HepG2 (cell line): ENCODE data around the gene PCSK6. TPM values are rescaled to one million over a fixed set of nuclear protein-coding genes. Genes with fewer than 3 reads are reported as not detected.

Experiments
- ATAC-seq: fragments of 200-7000 bp; cut with Tn5 transposase; 3 replicates; pipeline ENCODE4 v1.9.1; 2020; ENCODE audit warnings: mild to moderate bottlenecking, moderate library complexity
- BruUV-seq: library from RNA; stranded (reverse); fragments of 400-500 nt; replicated peaks from 2 replicates; lab custom pipeline; 2021; lab: Mats Ljungman, UMichigan
- CTCF ChIA-PET: fragments of 300-600 bp; formaldehyde crosslinking; extraction: SDS; loops from one replicate; lab custom pipeline; 2021; ENCODE audit warnings: low total read pairs, inconsistent platforms, low intra/inter-chr PET ratio; lab: Yijun Ruan, JAX
- POLR2A ChIA-PET: fragments of 350-600 bp; sonication (Branson Sonifier 250); formaldehyde crosslinking; loops from one replicate; lab custom pipeline; 2020; ENCODE audit warnings: antibody characterized with exemption, inconsistent platforms; lab: Yijun Ruan, JAX
- DNase-seq: peaks from one replicate; pipeline ENCODE4 v3.0.0-alpha.2; 2015; ENCODE audit warnings: low spot score
- FAIRE-seq: peaks from 3 replicates; lab custom pipeline; 2011; peaks lifted over from hg19 to GRCh38; lab: Jason Lieb, UNC
- H2AFZ ChIP-seq: one replicate; pipeline ENCODE4 v1.6.1; 2011; ENCODE audit warnings: low read length, inconsistent platforms
- H3K27ac ChIP-seq: fragments of 300-600 bp; 3 replicates; pipeline ENCODE4 v1.8.0; 2011; ENCODE audit warnings: mixed run types, mild to moderate bottlenecking, mixed read lengths, low read length, inconsistent platforms; ENCODE audit not compliant: insufficient read depth; ENCODE audit errors: extremely low read length
- H3K27me3 ChIP-seq, 2 experiments: fragments of 200-600 bp in 1 of 2; 2 replicates in 1 of 2; 3 replicates in 1 of 2; pipeline versions ENCODE4 v1.6.0 to v1.8.0; 2011; ENCODE audit warnings: low read length in 2 of 2, mild to moderate bottlenecking in 2 of 2, moderate library complexity in 2 of 2, inconsistent platforms in 1 of 2; ENCODE audit not compliant: insufficient read depth in 2 of 2, control insufficient read depth in 1 of 2
- H3K36me3 ChIP-seq, 2 experiments: fragments of 200-600 bp in 1 of 2; replicated peaks in 1 of 2; 2 replicates in 1 of 2; 3 replicates in 1 of 2; pipeline versions ENCODE4 v1.5.1 to v1.8.0; 2011; ENCODE audit warnings: low read length in 2 of 2, inconsistent platforms in 1 of 2; ENCODE audit not compliant: insufficient read depth in 2 of 2, control insufficient read depth in 1 of 2
- H3K4me1 ChIP-seq: 2 replicates; pipeline ENCODE4 v1.5.1; 2012; ENCODE audit warnings: low read length, inconsistent platforms; ENCODE audit not compliant: insufficient read depth
- H3K4me2 ChIP-seq: 2 replicates; pipeline ENCODE4 v1.6.0; 2011; ENCODE audit warnings: low read depth, low read length, inconsistent platforms
- H3K4me3 ChIP-seq, 3 experiments: fragments of 200-600 bp in 1 of 3; sonication (generic), shearing (Covaris generic) in 1 of 3; replicated peaks in 1 of 3; 2 replicates each; pipeline ENCODE4 v1.5.1; 2011 to 2016; ENCODE audit warnings: low read length in 3 of 3, inconsistent platforms in 2 of 3, low read depth in 2 of 3, mild to moderate bottlenecking in 2 of 3, control low read depth in 1 of 3, mixed read lengths in 1 of 3; ENCODE audit not compliant: insufficient read depth in 1 of 3
- H3K79me2 ChIP-seq: one replicate; pipeline ENCODE4 v1.6.1; 2011; ENCODE audit warnings: low read length, inconsistent platforms; ENCODE audit not compliant: insufficient read depth
- H3K9ac ChIP-seq: 2 replicates; pipeline ENCODE4 v1.6.0; 2011; ENCODE audit warnings: mild to moderate bottlenecking, low read depth, low read length, inconsistent platforms; ENCODE audit not compliant: insufficient read depth
- H3K9me3 ChIP-seq: 2 replicates; pipeline ENCODE4 v1.5.1; 2012; ENCODE audit warnings: mild to moderate bottlenecking, low read length
- H4K20me1 ChIP-seq: 2 replicates; pipeline ENCODE4 v1.6.0; 2011; ENCODE audit warnings: inconsistent platforms, mild to moderate bottlenecking, low read length, moderate library complexity; ENCODE audit not compliant: insufficient read depth
- RARA ChIP-seq: IDR thresholded peaks from 2 replicates; pipeline ENCODE4 v1.6.1; 2016; ENCODE audit warnings: missing genetic modification reagents, missing compliant biosample characterization
- TEAD3 ChIP-seq: optimal IDR thresholded peaks from 2 replicates; pipeline ENCODE3; 2016; ENCODE audit warnings: borderline replicate concordance
- TGIF2 ChIP-seq: IDR thresholded peaks from 2 replicates; pipeline ENCODE4 v1.6.1; 2016; ENCODE audit warnings: control low read depth, missing compliant biosample characterization
- ZBTB4 ChIP-seq: sonication (generic); formaldehyde crosslinking; IDR thresholded peaks from 2 replicates; pipeline ENCODE4 v1.4.0; 2020; ENCODE audit warnings: missing genetic modification reagents, mild to moderate bottlenecking, borderline replicate concordance
- ZFX ChIP-seq: sonication (generic); formaldehyde crosslinking; IDR thresholded peaks from 2 replicates; pipeline ENCODE4 v1.4.0; 2020; ENCODE audit warnings: mild to moderate bottlenecking, low read depth, missing genetic modification reagents, moderate library complexity
- ZNF224 ChIP-seq: sonication (generic); formaldehyde crosslinking; IDR thresholded peaks from 2 replicates; pipeline ENCODE4 v1.5.0; 2020; ENCODE audit warnings: mild to moderate bottlenecking, missing genetic modification reagents
- ZNF549 ChIP-seq: sonication (generic); formaldehyde crosslinking; IDR thresholded peaks from 2 replicates; pipeline ENCODE4 v1.5.0; 2020; ENCODE audit warnings: missing genetic modification reagents
- ZSCAN29 ChIP-seq: sonication (generic); formaldehyde crosslinking; conservative IDR thresholded peaks from 2 replicates; pipeline ENCODE4 v1.4.0; 2020; ENCODE audit warnings: mild to moderate bottlenecking, missing genetic modification reagents
- WGBS: methylation state at CpG from one replicate; pipeline ENCODE4 v1.1.6; 2017; ENCODE audit warnings: low lambda C conversion rate; 5-methylcytosine and 5-hydroxymethylcytosine counted together
- in situ Hi-C: cut with HindIII; loops from 2 replicates; pipeline ENCODE4 v1.10.0; 2017; ENCODE audit warnings: low pct_unique_long_range_greater_than_20kb; ENCODE audit not compliant: extremely low pct_ligation_motif_present
- intact Hi-C: fragments of 100-400 bp; cut with micrococcal nuclease; formaldehyde crosslinking; loops from one replicate; pipeline ENCODE4 v1.10.0; 2022; ENCODE audit not compliant: unreplicated experiment
- polyA plus RNA-seq, 8 experiments: library from polyadenylated mRNA; depleted of rRNA in 3 of 8; stranded (reverse) in 7 of 8; unstranded in 1 of 8; fragments of >200 nt; fragmentation: Illumina TruSeq in 4 of 8; extraction: Trizol in 4 of 8; gene quantifications; 2 replicates each; pipeline versions ENCODE4 v1.2.1 to v1.2.3, GENCODE V29; 2011 to 2016; ENCODE audit warnings: low read depth in 4 of 8, missing spikeins in 1 of 8, mixed read lengths in 1 of 8; ENCODE audit not compliant: insufficient read depth in 1 of 8
- total RNA-seq, 5 experiments: library from RNA; depleted of rRNA; stranded (reverse); fragments of >200 nt; fragmentation: Illumina TruSeq; extraction: Trizol; gene quantifications; 2 replicates each; pipeline ENCODE4 v1.2.3, GENCODE V29; 2016; ENCODE audit warnings: low read depth in 1 of 5
- TF ChIP-seq, protein P1 (sequence below): sonication (generic); formaldehyde crosslinking; IDR thresholded peaks from 2 replicates; pipeline ENCODE4 v1.4.0; 2020; ENCODE audit warnings: missing genetic modification reagents
- TF ChIP-seq, protein P2 (sequence below), 2 experiments: sonication (generic) in 1 of 2; formaldehyde crosslinking in 1 of 2; IDR thresholded peaks; 2 replicates each; pipeline versions ENCODE4 v1.6.1 to v1.9.0; 2014 to 2022; ENCODE audit warnings: antibody characterized with exemption in 1 of 2, borderline replicate concordance in 1 of 2, inconsistent platforms in 1 of 2, low read depth in 1 of 2, missing genetic modification reagents in 1 of 2

The PCSK6 gene
- total and polyA plus RNA-seq, 2 of the 13 experiments (the other 11 are each of a cell fraction or from before 2014, with no cell fraction given): 56.5 to 155 TPM

DNA sequence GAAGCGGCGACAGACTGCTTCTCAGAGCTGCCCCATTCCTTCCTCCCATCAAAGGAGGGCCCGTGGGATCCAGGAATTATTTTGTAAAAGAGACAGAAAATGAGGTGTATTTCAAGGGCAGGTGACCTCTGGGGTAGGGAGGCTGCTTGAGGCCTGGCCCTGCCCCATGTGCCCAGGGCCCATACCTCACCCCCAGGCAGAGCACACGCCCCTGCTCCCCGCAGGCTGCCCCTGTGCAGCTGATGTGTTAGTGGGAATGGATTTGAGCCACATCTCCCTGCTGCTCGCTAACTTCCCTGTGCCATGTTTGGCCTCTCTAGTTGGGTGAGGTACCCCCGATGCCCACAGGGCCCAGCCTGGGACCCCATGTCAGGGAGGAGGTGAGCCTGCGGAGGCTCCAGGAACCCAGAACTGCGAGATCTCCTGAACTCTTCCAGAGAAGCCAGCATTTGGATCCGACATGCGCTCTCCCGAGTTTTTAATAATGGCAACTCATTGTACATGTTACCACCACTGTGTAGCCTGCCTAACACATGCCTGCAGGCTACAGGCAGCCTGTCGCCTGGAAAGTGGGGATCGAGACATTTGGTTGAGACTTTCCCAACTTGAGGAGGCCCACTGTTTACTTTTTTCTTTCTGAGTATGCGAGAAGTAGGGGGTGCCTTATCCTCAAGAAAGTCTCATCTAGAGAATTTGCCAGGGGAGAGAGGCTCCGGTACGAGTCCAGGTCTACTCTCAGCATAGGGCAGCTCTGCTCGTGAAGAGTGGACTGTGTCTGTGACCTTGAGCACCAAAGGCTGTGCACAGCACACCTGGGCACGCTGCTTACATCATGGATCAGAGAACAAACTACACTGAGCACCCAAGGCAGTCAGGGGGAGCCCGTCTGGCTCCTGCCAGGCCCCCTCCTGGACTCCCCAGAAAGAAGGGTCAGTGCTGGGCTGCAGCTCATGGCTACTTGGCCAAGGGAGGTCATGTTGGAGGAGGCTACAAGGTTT, 36.1 kb downstream of the PCSK6 start:
- CTCF ChIA-PET: no interaction called here
- H3K27me3 ChIP-seq: no peaks in the 10 kb centered on the region
- BruUV-seq: TSS peak; percentile 26
- FAIRE-seq (peak; percentile 70), DNase-seq (peak; percentile 62), ATAC-seq (peak; percentile 79)
- peak overlapping the region; percentile 46 for H3K9ac ChIP-seq
- in situ Hi-C loops (no loop called here), intact Hi-C loops (no loop called here)
- POLR2A ChIA-PET: interaction anchor here (0.6 to 4.1 kb wide), 3 partner anchors 8 to 75 kb away, joined by 3 to 32 read pairs (median 3); no protein-coding TSS in a partner anchor
- peak overlapping the region; percentile 72 for H3K27ac ChIP-seq
- peaks cover 79% of the 10 kb centered on the region for H3K4me1 ChIP-seq
- H3K79me2 ChIP-seq: peaks cover 84% of the 10 kb centered on the region
- peaks cover 4 to 18% of the 10 kb centered on the region in 2 experiments; a peak in 4 of 5 replicates for H3K36me3 ChIP-seq
- H2AFZ ChIP-seq: no peak overlapping the region
- H3K9me3 ChIP-seq: no peaks in the 10 kb centered on the region
- 60% methylated on average over 20 of the region's 20 CpGs for WGBS
- peak overlapping the region; percentile 62 for H3K4me2 ChIP-seq
- peak overlapping the region in 1 of 3 experiments; percentile 21; a peak in 1 of 6 replicates for H3K4me3 ChIP-seq
- no peaks in the 10 kb centered on the region for H4K20me1 ChIP-seq
- TF ChIP-seq TGIF2 (CRISPR knock-in tag) (peak; percentile 73; the same call in 1 of the 2 replicates), ZBTB4 (CRISPR knock-in tag) (peak; percentile 20; the same call in 1 of the 2 replicates), ZNF549 (no peak), RARA (CRISPR knock-in tag) (peak; percentile 77), ZSCAN29 (CRISPR knock-in tag) (0 out of 2 replicates have a peak, but pooled peaks have one; percentile 59), TEAD3 (CRISPR knock-in tag) (peak; percentile 13), ZFX (CRISPR knock-in tag) (peak; percentile 22), ZNF224 (CRISPR knock-in tag) (peak; percentile 38; the same call in 1 of the 2 replicates)
- TF ChIP-seq, protein P1, sequence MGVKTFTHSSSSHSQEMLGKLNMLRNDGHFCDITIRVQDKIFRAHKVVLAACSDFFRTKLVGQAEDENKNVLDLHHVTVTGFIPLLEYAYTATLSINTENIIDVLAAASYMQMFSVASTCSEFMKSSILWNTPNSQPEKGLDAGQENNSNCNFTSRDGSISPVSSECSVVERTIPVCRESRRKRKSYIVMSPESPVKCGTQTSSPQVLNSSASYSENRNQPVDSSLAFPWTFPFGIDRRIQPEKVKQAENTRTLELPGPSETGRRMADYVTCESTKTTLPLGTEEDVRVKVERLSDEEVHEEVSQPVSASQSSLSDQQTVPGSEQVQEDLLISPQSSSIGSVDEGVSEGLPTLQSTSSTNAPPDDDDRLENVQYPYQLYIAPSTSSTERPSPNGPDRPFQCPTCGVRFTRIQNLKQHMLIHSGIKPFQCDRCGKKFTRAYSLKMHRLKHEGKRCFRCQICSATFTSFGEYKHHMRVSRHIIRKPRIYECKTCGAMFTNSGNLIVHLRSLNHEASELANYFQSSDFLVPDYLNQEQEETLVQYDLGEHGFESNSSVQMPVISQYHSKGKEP (CRISPR knock-in tag): no peak
- TF ChIP-seq, protein P2, sequence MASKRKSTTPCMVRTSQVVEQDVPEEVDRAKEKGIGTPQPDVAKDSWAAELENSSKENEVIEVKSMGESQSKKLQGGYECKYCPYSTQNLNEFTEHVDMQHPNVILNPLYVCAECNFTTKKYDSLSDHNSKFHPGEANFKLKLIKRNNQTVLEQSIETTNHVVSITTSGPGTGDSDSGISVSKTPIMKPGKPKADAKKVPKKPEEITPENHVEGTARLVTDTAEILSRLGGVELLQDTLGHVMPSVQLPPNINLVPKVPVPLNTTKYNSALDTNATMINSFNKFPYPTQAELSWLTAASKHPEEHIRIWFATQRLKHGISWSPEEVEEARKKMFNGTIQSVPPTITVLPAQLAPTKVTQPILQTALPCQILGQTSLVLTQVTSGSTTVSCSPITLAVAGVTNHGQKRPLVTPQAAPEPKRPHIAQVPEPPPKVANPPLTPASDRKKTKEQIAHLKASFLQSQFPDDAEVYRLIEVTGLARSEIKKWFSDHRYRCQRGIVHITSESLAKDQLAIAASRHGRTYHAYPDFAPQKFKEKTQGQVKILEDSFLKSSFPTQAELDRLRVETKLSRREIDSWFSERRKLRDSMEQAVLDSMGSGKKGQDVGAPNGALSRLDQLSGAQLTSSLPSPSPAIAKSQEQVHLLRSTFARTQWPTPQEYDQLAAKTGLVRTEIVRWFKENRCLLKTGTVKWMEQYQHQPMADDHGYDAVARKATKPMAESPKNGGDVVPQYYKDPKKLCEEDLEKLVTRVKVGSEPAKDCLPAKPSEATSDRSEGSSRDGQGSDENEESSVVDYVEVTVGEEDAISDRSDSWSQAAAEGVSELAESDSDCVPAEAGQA (IDR thresholded peaks at IDR 0.05; ENCODE audit: low read depth): no peak
- TF ChIP-seq, protein P2 (CRISPR knock-in tag; IDR thresholded peaks at IDR 0.05; ENCODE audit: borderline replicate concordance): no peak
